ENCODE measurements around the gene CFTR. TPM values are rescaled to one million over a fixed set of nuclear protein-coding genes. Genes with fewer than 3 reads are reported as not detected.

CFTR gene
- total and polyA plus RNA-seq, 10 of the 15 experiments (the other 5 are each of a cell fraction or from before 2014, with no cell fraction given): 0.02 to 2.3 (median 0.21) TPM; not detected in 1

DNA sequence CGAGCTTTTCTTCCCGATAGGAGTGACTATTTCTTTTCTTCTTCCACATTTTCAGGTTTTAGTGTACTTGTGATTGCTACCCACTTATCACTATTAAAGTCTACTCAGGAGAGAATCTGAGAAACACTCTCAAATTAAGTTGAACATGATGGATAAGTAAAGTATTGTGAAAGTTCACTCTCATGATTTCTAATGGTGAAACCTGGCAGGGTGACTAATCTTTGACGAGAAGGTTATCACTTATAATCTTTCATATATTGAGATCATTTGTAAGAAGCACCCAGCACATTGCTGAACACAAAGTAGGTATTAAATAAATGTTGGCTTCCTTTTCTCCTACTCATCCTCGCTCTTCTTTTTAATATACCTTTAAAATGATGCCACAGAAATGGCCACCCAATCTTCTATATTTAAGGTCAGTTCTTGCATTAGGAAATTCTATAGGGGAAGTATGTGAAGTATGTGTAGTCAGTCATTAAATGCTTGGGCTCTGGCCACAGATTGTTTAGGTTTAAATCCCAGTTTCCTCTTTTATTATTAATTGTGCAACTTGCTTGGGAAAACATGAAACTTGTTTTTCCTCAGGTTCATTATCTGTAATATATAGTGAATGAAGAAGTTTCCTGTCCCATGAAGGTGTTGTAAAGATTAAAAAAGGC lies 3.1 kb upstream of the CFTR start:
- Histone ChIP-seq H3K9me3 (replicated peaks; ENCODE audit: control insufficient read depth, insufficient read depth, low read length) (no peaks in the 10 kb centered on the region), H3K4me1 (ENCODE audit: control insufficient read depth, insufficient read depth, low read length) (no peaks in the 10 kb centered on the region), H3K27ac (ENCODE audit: control insufficient read depth, insufficient read depth) (no peak overlapping the region), H3K79me2 (ENCODE audit: control insufficient read depth, insufficient read depth, low read length) (no peaks in the 10 kb centered on the region), H3K36me3 (ENCODE audit: control insufficient read depth in 2 of 2, insufficient read depth in 2 of 2, low read length in 1 of 2) (no peaks in the 10 kb centered on the region), H4K20me1 (ENCODE audit: control insufficient read depth, insufficient read depth) (no peaks in the 10 kb centered on the region), H3K4me3 (no peak overlapping the region), H3K4me2 (ENCODE audit: control insufficient read depth, insufficient read depth) (no peak overlapping the region), H3K27me3 (replicated peaks in 1 of 2; ENCODE audit: control insufficient read depth in 2 of 2, insufficient read depth in 2 of 2, low read length in 1 of 2) (peaks cover 0 to 4% of the 10 kb centered on the region in 2 experiments; a peak in 2 of 4 replicates), H2AFZ (ENCODE audit: control insufficient read depth, low read depth, low read length) (no peak overlapping the region), H3K9ac (ENCODE audit: control insufficient read depth, insufficient read depth, low read length) (no peak overlapping the region)
- TF ChIP-seq CEBPB (IDR thresholded peaks at IDR 0.05; ENCODE audit: borderline replicate concordance in 1 of 2, low read depth in 2 of 2, low read length in 2 of 2): no peak
- no peak for TF ChIP-seq SUZ12 (IDR thresholded peaks at IDR 0.05; ENCODE audit: unreplicated experiment)
- no peak for TF ChIP-seq ESRRA (IDR thresholded peaks at IDR 0.05; ENCODE audit: low read length)
- no peak for TF ChIP-seq CREM (IDR thresholded peaks at IDR 0.05; ENCODE audit: low read depth)
- no peak for TF ChIP-seq ZBTB4 (CRISPR knock-in tag; IDR thresholded peaks at IDR 0.05)
- no peak for TF ChIP-seq FOXK2 (IDR thresholded peaks at IDR 0.05)
- TF ChIP-seq CBX5 (IDR thresholded peaks at IDR 0.05; ENCODE audit: low read depth): no peak
- TF ChIP-seq SIX5 (IDR thresholded peaks at IDR 0.05; ENCODE audit: low read depth, low read length, severe bottlenecking): no peak
- TF ChIP-seq, protein P1, sequence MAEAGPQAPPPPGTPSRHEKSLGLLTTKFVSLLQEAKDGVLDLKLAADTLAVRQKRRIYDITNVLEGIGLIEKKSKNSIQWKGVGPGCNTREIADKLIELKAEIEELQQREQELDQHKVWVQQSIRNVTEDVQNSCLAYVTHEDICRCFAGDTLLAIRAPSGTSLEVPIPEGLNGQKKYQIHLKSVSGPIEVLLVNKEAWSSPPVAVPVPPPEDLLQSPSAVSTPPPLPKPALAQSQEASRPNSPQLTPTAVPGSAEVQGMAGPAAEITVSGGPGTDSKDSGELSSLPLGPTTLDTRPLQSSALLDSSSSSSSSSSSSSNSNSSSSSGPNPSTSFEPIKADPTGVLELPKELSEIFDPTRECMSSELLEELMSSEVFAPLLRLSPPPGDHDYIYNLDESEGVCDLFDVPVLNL (IDR thresholded peaks at IDR 0.05; ENCODE audit: low read depth, low read length): no peak
- no peak for TF ChIP-seq KDM1A (IDR thresholded peaks at IDR 0.05; ENCODE audit: borderline replicate concordance)
- TF ChIP-seq ZNF622 (IDR thresholded peaks at IDR 0.05): no peak
- no peak for TF ChIP-seq GABPA (IDR thresholded peaks at IDR 0.05; ENCODE audit: low read depth)
- TF ChIP-seq, protein P2, sequence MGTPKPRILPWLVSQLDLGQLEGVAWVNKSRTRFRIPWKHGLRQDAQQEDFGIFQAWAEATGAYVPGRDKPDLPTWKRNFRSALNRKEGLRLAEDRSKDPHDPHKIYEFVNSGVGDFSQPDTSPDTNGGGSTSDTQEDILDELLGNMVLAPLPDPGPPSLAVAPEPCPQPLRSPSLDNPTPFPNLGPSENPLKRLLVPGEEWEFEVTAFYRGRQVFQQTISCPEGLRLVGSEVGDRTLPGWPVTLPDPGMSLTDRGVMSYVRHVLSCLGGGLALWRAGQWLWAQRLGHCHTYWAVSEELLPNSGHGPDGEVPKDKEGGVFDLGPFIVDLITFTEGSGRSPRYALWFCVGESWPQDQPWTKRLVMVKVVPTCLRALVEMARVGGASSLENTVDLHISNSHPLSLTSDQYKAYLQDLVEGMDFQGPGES (IDR thresholded peaks at IDR 0.05): no peak
- TF ChIP-seq EGR1 (IDR thresholded peaks at IDR 0.05; ENCODE audit: borderline replicate concordance in 1 of 2, low read depth in 2 of 2, low read length in 2 of 2): no peak
- no peak for TF ChIP-seq RB1 (IDR thresholded peaks at IDR 0.05; ENCODE audit: borderline replicate concordance)
- FAIRE-seq: no peak
- CTCF ChIA-PET: interaction anchor here (0.7 to 2.2 kb wide), 2 partner anchors 239 to 350 kb away, joined by 3 to 12 read pairs; no protein-coding TSS in a partner anchor
- POLR2A ChIA-PET: interaction anchor here (1.6 kb wide), 1 partner anchor 9 kb away, joined by 5 read pairs; no protein-coding TSS in a partner anchor
- RAD21 ChIA-PET (ENCODE audit: unreplicated experiment): interaction anchor here (1.2 to 1.6 kb wide), 3 partner anchors 18 to 76 kb away, joined by 3 read pairs; no protein-coding TSS in a partner anchor
- no peak for ATAC-seq
- WGBS (ENCODE audit: insufficient coverage, insufficient replicate concordance, low lambda C conversion rate, missing lambda C conversion rate): 50% methylated on average over 4 of the region's 4 CpGs
- intact Hi-C loops (cut with micrococcal nuclease; ENCODE audit: unreplicated experiment): no loop called here
- in situ Hi-C loops (cut with MboI): no loop called here
- SMC1A ChIA-PET (ENCODE audit: uncharacterized antibody, unreplicated experiment): interaction anchor here (1.0 to 1.8 kb wide), 7 partner anchors 9 to 239 kb away, joined by 3 to 5 read pairs (median 4); no protein-coding TSS in a partner anchor
- no peak for DNase-seq (ENCODE audit: low read depth, low spot score)
- no TSS peak for BruUV-seq (replicated peaks)

All from GM12878 (cell line).